Raji (cell line): ENCODE measurements around the gene PFDN6.

Source experiments
- POLR2A ChIP-seq: IDR thresholded peaks from 2 replicates; pipeline ENCODE4 v1.6.1; 2011; ENCODE audit warnings: low read depth, low read length, control low read depth; ENCODE audit not compliant: insufficient read depth

Gene PFDN6

GRCh38 chr6:33317669-33318425 lies 28.4 kb downstream of the PFDN6 start, which contains the start of gene ZBTB22:
TSS of gene ZBTB22 (minus strand) at chr6:33317744. CDS start at chr6:33316916, 828 bp downstream.
- peak; percentile 53 for TF ChIP-seq POLR2A

DNA sequence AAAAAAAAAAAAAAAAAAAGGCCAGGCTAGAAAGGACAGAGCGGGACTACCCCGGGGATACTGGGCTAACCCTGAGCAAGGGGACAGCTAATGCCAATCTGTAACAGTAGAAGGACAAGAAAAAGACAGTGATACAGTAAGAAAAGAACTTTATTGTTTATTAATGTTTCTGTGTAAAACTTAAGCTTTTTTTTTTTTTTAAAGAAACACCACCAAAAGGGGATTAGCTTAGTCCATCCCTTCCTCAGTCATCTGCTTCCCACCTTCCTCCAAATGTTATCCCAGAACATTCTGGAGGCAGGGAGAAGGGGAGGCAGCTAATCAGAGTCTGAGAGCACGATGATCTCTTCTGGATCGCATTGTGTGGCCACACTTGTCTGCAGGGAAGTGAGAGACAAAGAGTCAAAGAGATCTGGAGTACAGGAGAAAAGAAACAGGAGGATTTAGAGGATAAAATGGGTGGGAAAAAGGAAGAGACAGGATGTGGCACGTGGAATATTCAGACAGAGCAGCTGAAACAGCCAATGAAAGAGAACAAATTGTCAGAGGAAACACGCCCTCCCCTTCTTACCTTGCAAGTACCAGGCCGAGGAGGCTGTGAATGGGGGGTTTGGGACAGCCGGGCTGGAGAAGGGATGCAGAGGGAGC lies 29.1 kb downstream of the PFDN6 start:
- TF ChIP-seq POLR2A, result no peak

DNA sequence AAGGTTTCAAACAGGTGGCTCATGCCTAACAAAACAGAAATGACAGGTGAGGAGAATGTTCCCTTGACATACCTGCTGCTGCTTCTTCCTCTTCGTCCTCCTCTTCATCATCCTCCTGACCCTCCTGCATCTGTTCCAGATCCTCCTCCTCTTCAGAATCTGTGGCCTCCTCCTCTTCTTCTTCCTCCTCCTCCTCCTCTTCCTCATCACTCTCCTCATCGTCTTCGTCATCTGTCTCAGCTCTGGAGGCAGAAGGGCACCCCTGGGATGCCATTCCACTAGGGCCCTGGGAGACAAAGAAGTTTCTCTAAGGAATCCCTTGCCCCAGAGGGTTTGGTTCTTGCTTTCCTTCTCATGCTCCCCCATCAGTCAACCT lies 30.5 kb downstream of the PFDN6 start:
- TF ChIP-seq POLR2A, result no peak

GRCh38 chr6:33320315-33321181 lies 31.1 kb downstream of the PFDN6 start:
- TF ChIP-seq POLR2A, result no peak

DNA sequence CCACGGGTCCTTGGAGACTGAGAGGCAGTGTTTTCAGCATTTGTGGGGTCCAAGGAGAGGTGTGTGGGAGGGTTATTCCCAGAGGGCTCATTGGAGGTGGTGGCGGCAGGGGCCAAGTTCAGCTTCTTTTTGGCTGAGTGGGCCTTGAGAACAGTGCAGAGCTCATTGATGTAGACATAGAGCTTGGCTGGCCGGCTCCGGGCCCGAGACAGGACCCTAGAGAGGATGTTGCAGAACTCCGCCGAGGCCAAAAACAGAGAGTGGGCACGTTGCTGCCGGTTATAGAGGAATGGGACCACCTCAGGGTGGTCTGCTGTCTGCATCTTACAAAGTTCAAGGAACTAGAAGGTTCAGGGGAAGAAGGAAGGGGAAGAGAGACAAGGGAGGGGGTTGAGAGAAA lies 31.8 kb downstream of the PFDN6 start:
- no peak for TF ChIP-seq POLR2A

GRCh38 chr6:33323623-33323948 lies 34.2 kb downstream of the PFDN6 start:
- TF ChIP-seq POLR2A, result no peak

- TF ChIP-seq POLR2A, result no peak
Measured at GRCh38 chr6:33324125-33324524, 34.7 kb downstream of the PFDN6 start.

GRCh38 chr6:33329058-33329457 lies 39.7 kb downstream of the PFDN6 start:
- no peak for TF ChIP-seq POLR2A

GRCh38 chr6:33330736-33331135 lies 41.3 kb downstream of the PFDN6 start:
- no peak for TF ChIP-seq POLR2A

GRCh38 chr6:33333666-33334065 lies 44.3 kb downstream of the PFDN6 start:
- TF ChIP-seq POLR2A, result no peak

- no peak for TF ChIP-seq POLR2A
Measured at GRCh38 chr6:33335916-33336315, 46.5 kb downstream of the PFDN6 start.

- no peak for TF ChIP-seq POLR2A
Measured at GRCh38 chr6:33336495-33336894, 47.1 kb downstream of the PFDN6 start.

- TF ChIP-seq POLR2A, result no peak
Measured at GRCh38 chr6:33339193-33339592, 49.8 kb downstream of the PFDN6 start.
